HepG2 (cell line): ENCODE results near the gene SHISA7. TPM values are rescaled to one million over a fixed set of nuclear protein-coding genes. Genes with fewer than 3 reads are reported as not detected.

Experiments used
- ATF3 ChIP-seq: sonication (generic); formaldehyde crosslinking; IDR thresholded peaks from 2 replicates; pipeline ENCODE4 v1.4.0; 2020; ENCODE audit warnings: missing genetic modification reagents
- FIP1L1 ChIP-seq: fragments of 200-400 bp; formaldehyde crosslinking; IDR thresholded peaks from 2 replicates; pipeline ENCODE4 v1.6.1; 2018; ENCODE audit warnings: low read depth, mild to moderate bottlenecking, low read length, moderate library complexity, borderline replicate concordance; ENCODE audit not compliant: insufficient read depth
- FOXO1 ChIP-seq: sonication (generic); formaldehyde crosslinking; IDR thresholded peaks from 2 replicates; pipeline ENCODE4 v1.4.0; 2020; ENCODE audit warnings: missing genetic modification reagents
- GABPB1 ChIP-seq: IDR thresholded peaks from 2 replicates; pipeline ENCODE4 v1.6.1; 2016; ENCODE audit warnings: mild to moderate bottlenecking, missing genetic modification reagents, moderate library complexity, missing compliant biosample characterization
- GFI1 ChIP-seq: sonication (generic); formaldehyde crosslinking; IDR thresholded peaks from 2 replicates; pipeline ENCODE4 v1.5.0; 2020; ENCODE audit warnings: missing genetic modification reagents, mild to moderate bottlenecking, borderline replicate concordance
- HNF4G ChIP-seq, 2 experiments: sonication (generic) in 1 of 2; formaldehyde crosslinking in 1 of 2; IDR thresholded peaks; 2 replicates each; pipeline versions ENCODE4 v1.4.0 to v1.6.1; 2011 to 2020; ENCODE audit warnings: borderline replicate concordance in 2 of 2, low read depth in 2 of 2, mild to moderate bottlenecking in 2 of 2, low read length in 1 of 2, missing genetic modification reagents in 1 of 2, moderate library complexity in 1 of 2
- HOXA5 ChIP-seq: sonication (generic); formaldehyde crosslinking; IDR thresholded peaks from 2 replicates; pipeline ENCODE4 v1.4.0; 2020; ENCODE audit warnings: missing genetic modification reagents
- MAFF ChIP-seq: IDR thresholded peaks from 2 replicates; pipeline ENCODE4 v1.6.1; 2011; ENCODE audit warnings: low read depth, low read length, improper control_type of control experiment
- RFX3 ChIP-seq: IDR thresholded peaks from 2 replicates; pipeline ENCODE4 v1.6.1; 2016; ENCODE audit warnings: missing biosample characterization, missing genetic modification reagents
- SNRNP70 ChIP-seq: fragments of 200-400 bp; formaldehyde crosslinking; IDR thresholded peaks from 2 replicates; pipeline ENCODE4 v1.6.1; 2017; ENCODE audit warnings: mild to moderate bottlenecking, low read depth, low read length, moderate library complexity
- SP140L ChIP-seq: sonication (generic); formaldehyde crosslinking; IDR thresholded peaks from 2 replicates; pipeline ENCODE4 v1.4.0; 2020; ENCODE audit warnings: missing genetic modification reagents, borderline replicate concordance
- SP5 ChIP-seq: IDR thresholded peaks from 2 replicates; pipeline ENCODE4 v1.6.1; 2016; ENCODE audit warnings: low read depth, borderline replicate concordance
- TEAD2 ChIP-seq: sonication (generic); formaldehyde crosslinking; IDR thresholded peaks from 2 replicates; pipeline ENCODE4 v1.9.0; 2021; ENCODE audit warnings: missing genetic modification reagents
- ZNF180 ChIP-seq: sonication (generic); formaldehyde crosslinking; IDR thresholded peaks from 2 replicates; pipeline ENCODE4 v1.4.0; 2020; ENCODE audit warnings: low read depth, missing genetic modification reagents, borderline replicate concordance
- ZNF460 ChIP-seq: sonication (generic); formaldehyde crosslinking; IDR thresholded peaks from 2 replicates; pipeline ENCODE4 v1.5.1; 2020; ENCODE audit warnings: missing genetic modification reagents, mild to moderate bottlenecking, borderline replicate concordance
- ZNF530 ChIP-seq: sonication (generic); formaldehyde crosslinking; IDR thresholded peaks from 2 replicates; pipeline ENCODE4 v1.5.0; 2020; ENCODE audit warnings: low read depth, mild to moderate bottlenecking, missing genetic modification reagents
- ZNF558 ChIP-seq: sonication (generic); formaldehyde crosslinking; IDR thresholded peaks from 2 replicates; pipeline ENCODE4 v1.9.0; 2022; ENCODE audit warnings: mild to moderate bottlenecking, missing genetic modification reagents, borderline replicate concordance
- ZNF615 ChIP-seq: sonication (generic); formaldehyde crosslinking; IDR thresholded peaks from 2 replicates; pipeline ENCODE4 v1.5.0; 2020; ENCODE audit warnings: mild to moderate bottlenecking, missing genetic modification reagents, borderline replicate concordance
- ZNF747 ChIP-seq: sonication (generic); formaldehyde crosslinking; IDR thresholded peaks from 2 replicates; pipeline ENCODE4 v1.8.1; 2023; ENCODE audit warnings: missing genetic modification reagents, mild to moderate bottlenecking, borderline replicate concordance
- ZNF766 ChIP-seq: sonication (generic); formaldehyde crosslinking; IDR thresholded peaks from 2 replicates; pipeline ENCODE4 v1.5.0; 2020; ENCODE audit warnings: missing genetic modification reagents, borderline replicate concordance
- ZNF788 ChIP-seq: sonication (generic); formaldehyde crosslinking; IDR thresholded peaks from 2 replicates; pipeline ENCODE4 v1.5.0; 2020; ENCODE audit warnings: mild to moderate bottlenecking, missing genetic modification reagents, borderline replicate concordance
- polyA plus RNA-seq, 8 experiments: library from polyadenylated mRNA; depleted of rRNA in 3 of 8; stranded (reverse) in 7 of 8; unstranded in 1 of 8; fragments of >200 nt; fragmentation: Illumina TruSeq in 4 of 8; extraction: Trizol in 4 of 8; gene quantifications; 2 replicates each; pipeline versions ENCODE4 v1.2.1 to v1.2.3, GENCODE V29; 2011 to 2016; ENCODE audit warnings: low read depth in 4 of 8, missing spikeins in 1 of 8, mixed read lengths in 1 of 8; ENCODE audit not compliant: insufficient read depth in 1 of 8
- total RNA-seq, 5 experiments: library from RNA; depleted of rRNA; stranded (reverse); fragments of >200 nt; fragmentation: Illumina TruSeq; extraction: Trizol; gene quantifications; 2 replicates each; pipeline ENCODE4 v1.2.3, GENCODE V29; 2016; ENCODE audit warnings: low read depth in 1 of 5
- TF ChIP-seq, protein P1 (sequence below): sonication (generic); formaldehyde crosslinking; IDR thresholded peaks from 2 replicates; pipeline ENCODE4 v1.8.0; 2022; ENCODE audit warnings: mild to moderate bottlenecking, missing genetic modification reagents, moderate library complexity
- TF ChIP-seq, protein P2 (sequence below): sonication (generic); formaldehyde crosslinking; conservative IDR thresholded peaks from 2 replicates; pipeline ENCODE4 v1.5.0; 2020; ENCODE audit warnings: missing genetic modification reagents

Gene SHISA7
- total and polyA plus RNA-seq, 2 of the 13 experiments (the other 11 are each of a cell fraction or from before 2014, with no cell fraction given) = not detected

DNA sequence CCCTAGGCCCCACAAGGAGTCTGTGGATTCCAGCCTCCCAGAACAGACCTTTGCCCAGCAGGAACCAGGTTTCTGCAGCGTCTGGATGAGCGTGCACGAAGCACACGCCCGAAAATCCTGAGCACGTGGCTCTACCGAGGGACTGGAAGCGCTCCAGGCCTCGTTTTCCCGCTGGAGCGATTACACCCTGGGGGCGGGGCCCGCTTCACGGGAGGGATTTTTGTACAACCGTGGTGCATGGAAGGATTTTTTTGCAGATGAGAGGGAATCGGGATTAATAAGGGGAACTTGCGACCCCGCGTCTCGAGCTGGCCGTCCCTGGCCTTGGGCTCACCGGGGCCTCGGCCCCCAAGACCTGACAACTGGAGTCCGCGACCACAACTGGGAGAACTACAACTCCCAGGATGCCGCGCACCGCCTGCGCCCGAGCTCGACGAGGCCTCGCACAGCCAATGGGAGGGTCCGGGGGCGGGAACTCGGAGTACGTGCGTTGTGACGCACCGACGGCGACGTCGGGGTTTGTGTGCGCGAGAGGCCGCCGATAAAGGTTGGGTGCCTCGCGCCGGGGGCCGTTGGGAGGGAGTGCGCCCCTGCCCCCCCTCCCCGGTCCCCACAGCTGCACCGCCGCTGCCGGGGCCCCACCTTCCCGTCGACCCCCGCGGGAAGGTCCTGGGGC is 33.1 kb upstream of the SHISA7 start, which contains the start of gene ZNF628 (continued):
- TF ChIP-seq HOXA5 (CRISPR knock-in tag) (peak; percentile 82; the same call in 1 of the 2 replicates), MAFF (no peak), ZNF530 (CRISPR knock-in tag) (no peak), TEAD2 (CRISPR knock-in tag) (peak; percentile 91; the same call in 1 of the 2 replicates), ZNF558 (peak; percentile 92; the same call in 1 of the 2 replicates), HNF4G (IDR thresholded peaks at IDR 0.05; ENCODE audit: borderline replicate concordance, low read depth, low read length) (no peak), HNF4G (CRISPR knock-in tag; IDR thresholded peaks at IDR 0.05; ENCODE audit: borderline replicate concordance, low read depth) (0 out of 2 replicates have a peak, but pooled peaks have one; percentile 23), ZNF615 (CRISPR knock-in tag) (0 out of 2 replicates have a peak, but pooled peaks have one; percentile 25), SP5 (CRISPR knock-in tag) (peak; percentile 91), GABPB1 (peak; percentile 95), GFI1 (CRISPR knock-in tag) (peak; percentile 53; the same call in 1 of the 2 replicates), ZNF180 (CRISPR knock-in tag) (no peak), SP140L (CRISPR knock-in tag) (no peak), SNRNP70 (no peak), ZNF460 (CRISPR knock-in tag) (no peak), ZNF747 (CRISPR knock-in tag) (0 out of 2 replicates have a peak, but pooled peaks have one; percentile 20), ZNF766 (CRISPR knock-in tag) (peak; percentile 73; the same call in 1 of the 2 replicates), FIP1L1 (no peak), FOXO1 (CRISPR knock-in tag) (peak; percentile 13; the same call in 1 of the 2 replicates), ZNF788 (peak; percentile 48; the same call in 1 of the 2 replicates), ATF3 (CRISPR knock-in tag) (no peak; the same call in 1 of the 2 replicates), RFX3 (no peak)
- TF ChIP-seq, protein P1, sequence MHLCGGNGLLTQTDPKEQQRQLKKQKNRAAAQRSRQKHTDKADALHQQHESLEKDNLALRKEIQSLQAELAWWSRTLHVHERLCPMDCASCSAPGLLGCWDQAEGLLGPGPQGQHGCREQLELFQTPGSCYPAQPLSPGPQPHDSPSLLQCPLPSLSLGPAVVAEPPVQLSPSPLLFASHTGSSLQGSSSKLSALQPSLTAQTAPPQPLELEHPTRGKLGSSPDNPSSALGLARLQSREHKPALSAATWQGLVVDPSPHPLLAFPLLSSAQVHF = no peak
- TF ChIP-seq, protein P2, sequence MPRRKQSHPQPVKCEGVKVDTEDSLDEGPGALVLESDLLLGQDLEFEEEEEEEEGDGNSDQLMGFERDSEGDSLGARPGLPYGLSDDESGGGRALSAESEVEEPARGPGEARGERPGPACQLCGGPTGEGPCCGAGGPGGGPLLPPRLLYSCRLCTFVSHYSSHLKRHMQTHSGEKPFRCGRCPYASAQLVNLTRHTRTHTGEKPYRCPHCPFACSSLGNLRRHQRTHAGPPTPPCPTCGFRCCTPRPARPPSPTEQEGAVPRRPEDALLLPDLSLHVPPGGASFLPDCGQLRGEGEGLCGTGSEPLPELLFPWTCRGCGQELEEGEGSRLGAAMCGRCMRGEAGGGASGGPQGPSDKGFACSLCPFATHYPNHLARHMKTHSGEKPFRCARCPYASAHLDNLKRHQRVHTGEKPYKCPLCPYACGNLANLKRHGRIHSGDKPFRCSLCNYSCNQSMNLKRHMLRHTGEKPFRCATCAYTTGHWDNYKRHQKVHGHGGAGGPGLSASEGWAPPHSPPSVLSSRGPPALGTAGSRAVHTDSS (CRISPR knock-in tag) = no peak
